Fibroblast of villous mesenchyme (primary cell): ENCODE results near the gene INVS. TPM values are rescaled to one million over a fixed set of nuclear protein-coding genes. Genes with fewer than 3 reads are reported as not detected.

ENCODE experiments used
- DNase-seq: peaks from one replicate; pipeline ENCODE4 v3.0.0-alpha.2; 2010; ENCODE audit warnings: low read depth
- H3K4me3 ChIP-seq: 2 replicates; pipeline ENCODE4 v1.5.1; 2011; ENCODE audit warnings: low read depth, mild to moderate bottlenecking, low read length
- CTCF ChIP-seq: IDR thresholded peaks from 2 replicates; pipeline ENCODE4 v1.5.1; 2012; ENCODE audit warnings: low read depth, mild to moderate bottlenecking, low read length; ENCODE audit not compliant: insufficient read depth
- total RNA-seq: library from RNA; depleted of rRNA; stranded (reverse); fragments of >200 nt; gene quantifications from 2 replicates; pipeline ENCODE4 v1.2.3, GENCODE V29; 2012

The INVS gene
- total RNA-seq, 1 donor: 37.1 TPM

- TF ChIP-seq CTCF: no peak
Observed at GRCh38 chr9:100105861-100106260, 6.8 kb downstream of the INVS start.

GRCh38 chr9:100106616-100107015 is 7.6 kb downstream of the INVS start:
- H3K4me3 ChIP-seq: no peak overlapping the region
- no peak for TF ChIP-seq CTCF
- no peak for DNase-seq

More at GRCh38 chr9:100105861-100106260, 6.8 kb downstream of the INVS start:
- no peak for DNase-seq
- no peak overlapping the region for H3K4me3 ChIP-seq

GRCh38 chr9:100108559-100108958 is 9.5 kb downstream of the INVS start:
- no peak overlapping the region for H3K4me3 ChIP-seq
- TF ChIP-seq CTCF: no peak
- no peak for DNase-seq

- DNase-seq: peak; percentile 97
- H3K4me3 ChIP-seq: no peak overlapping the region
- no peak for TF ChIP-seq CTCF
Observed at GRCh38 chr9:100111235-100111634, 12.2 kb downstream of the INVS start.

GRCh38 chr9:100112677-100113336 is 13.8 kb downstream of the INVS start:
- no peak for TF ChIP-seq CTCF
- no peak overlapping the region for H3K4me3 ChIP-seq
- DNase-seq: no peak

GRCh38 chr9:100117316-100117715 is 18.3 kb downstream of the INVS start:
- DNase-seq: no peak
- no peak overlapping the region for H3K4me3 ChIP-seq
- TF ChIP-seq CTCF: no peak

- DNase-seq: no peak
Observed at GRCh38 chr9:100120286-100120685, 21.2 kb downstream of the INVS start.

More at GRCh38 chr9:100120286-100120685, 21.2 kb downstream of the INVS start:
- no peak overlapping the region for H3K4me3 ChIP-seq
- no peak for TF ChIP-seq CTCF
